H1 (cell line): ENCODE measurements around the gene TCF7L2. TPM values are rescaled to one million over a fixed set of nuclear protein-coding genes. Genes with fewer than 3 reads are reported as not detected.

ENCODE experiments used
- CTCF ChIA-PET: fragments of 300-600 bp; sonication (Branson Sonifier 250); formaldehyde crosslinking; loops from one replicate; lab custom pipeline; 2021; ENCODE audit not compliant: partially characterized antibody; lab: Charles Lee
- POLR2A ChIA-PET: fragments of 300-600 bp; sonication (Branson Sonifier 250); formaldehyde crosslinking; loops from one replicate; lab custom pipeline; 2021; ENCODE audit warnings: inconsistent platforms; ENCODE audit not compliant: partially characterized antibody; lab: Charles Lee
- DNase-seq, 2 experiments: peaks; one replicate each; pipeline versions ENCODE4 v3.0.0 to v3.0.0-alpha.2; 2010 to 2022; ENCODE audit warnings: low spot score in 2 of 2, low read depth in 1 of 2, mixed read lengths in 1 of 2
- FAIRE-seq: peaks from 2 replicates; lab custom pipeline; 2011; peaks lifted over from hg19 to GRCh38; lab: Jason Lieb, UNC
- H2AFZ ChIP-seq: 2 replicates; pipeline ENCODE4 v1.8.1; 2012; ENCODE audit warnings: low read length, inconsistent platforms
- H2AK5ac ChIP-seq: 2 replicates; pipeline ENCODE4 v1.6.1; 2013; ENCODE audit warnings: low read depth, low read length
- H2BK120ac ChIP-seq: replicated peaks from 2 replicates; pipeline ENCODE3; 2013; ENCODE audit warnings: low read depth, low read length, inconsistent platforms
- H2BK12ac ChIP-seq: 2 replicates; pipeline ENCODE4 v1.6.1; 2013; ENCODE audit warnings: low read depth, low read length
- H2BK15ac ChIP-seq: 2 replicates; pipeline ENCODE4 v1.6.1; 2013; ENCODE audit warnings: low read length
- H2BK20ac ChIP-seq: 2 replicates; pipeline ENCODE4 v1.6.1; 2013; ENCODE audit warnings: low read length
- H2BK5ac ChIP-seq: 2 replicates; pipeline ENCODE4 v1.6.1; 2013; ENCODE audit warnings: low read depth, low read length
- H3K14ac ChIP-seq: 2 replicates; pipeline ENCODE4 v1.6.1; 2013; ENCODE audit warnings: inconsistent platforms; ENCODE audit not compliant: insufficient read length
- H3K18ac ChIP-seq: 2 replicates; pipeline ENCODE4 v1.6.1; 2013; ENCODE audit warnings: low read length; ENCODE audit errors: extremely low read depth
- H3K23ac ChIP-seq: 2 replicates; pipeline ENCODE4 v1.6.1; 2013; ENCODE audit warnings: inconsistent platforms; ENCODE audit not compliant: insufficient read length
- H3K23me2 ChIP-seq: 2 replicates; pipeline ENCODE4 v1.6.1; 2013; ENCODE audit warnings: low read depth, low read length
- H3K27ac ChIP-seq: 2 replicates; pipeline ENCODE4 v1.6.1; 2011; ENCODE audit warnings: low read depth, low read length, inconsistent platforms
- H3K27me3 ChIP-seq, 4 experiments: replicated peaks in 1 of 4; 1 replicate in 1 of 4; 2 replicates in 3 of 4; pipeline versions ENCODE4 v1.6.1 to v1.8.1; 2011 to 2013; ENCODE audit warnings: low read length in 3 of 4, mild to moderate bottlenecking in 3 of 4, inconsistent platforms in 2 of 4, mixed read lengths in 2 of 4, moderate library complexity in 1 of 4; ENCODE audit not compliant: control insufficient read depth in 3 of 4, insufficient read depth in 3 of 4; ENCODE audit errors: extremely low read depth in 1 of 4
- H3K36me3 ChIP-seq, 4 experiments: 2 replicates each; pipeline versions ENCODE4 v1.6.1 to v1.8.1; 2011 to 2013; ENCODE audit warnings: mild to moderate bottlenecking in 4 of 4, low read length in 3 of 4, moderate library complexity in 2 of 4, control low read depth in 1 of 4, inconsistent platforms in 1 of 4; ENCODE audit not compliant: insufficient read depth in 4 of 4, control insufficient read depth in 2 of 4
- H3K4ac ChIP-seq: replicated peaks from 2 replicates; pipeline ENCODE3; 2013; ENCODE audit warnings: low read length, low read depth, mixed read lengths, inconsistent platforms; ENCODE audit not compliant: insufficient read length
- H3K4me1 ChIP-seq, 4 experiments: replicated peaks in 1 of 4; 1 replicate in 1 of 4; 2 replicates in 3 of 4; pipeline versions ENCODE4 v1.6.1 to v1.8.1; 2011 to 2013; ENCODE audit warnings: low read length in 3 of 4, inconsistent platforms in 2 of 4, mixed read lengths in 1 of 4; ENCODE audit not compliant: insufficient read depth in 4 of 4, control insufficient read depth in 3 of 4
- H3K4me2 ChIP-seq, 2 experiments: 2 replicates each; pipeline versions ENCODE4 v1.6.1 to v1.8.1; 2011 to 2013; ENCODE audit warnings: low read depth in 2 of 2, low read length in 2 of 2, control low read depth in 1 of 2, inconsistent platforms in 1 of 2, mild to moderate bottlenecking in 1 of 2; ENCODE audit not compliant: insufficient read depth in 1 of 2
- H3K4me3 ChIP-seq, 4 experiments: fragments of 200-600, 300-600 bp in 1 of 4; sonication (generic), shearing (Covaris generic), sonication (Bioruptor Twin) in 1 of 4; 2 replicates each; pipeline versions ENCODE4 v1.5.1 to v1.8.1; 2011 to 2016; ENCODE audit warnings: low read length in 4 of 4, low read depth in 3 of 4, control low read depth in 2 of 4, inconsistent platforms in 2 of 4, mild to moderate bottlenecking in 2 of 4, mixed read lengths in 1 of 4, moderate library complexity in 1 of 4; ENCODE audit not compliant: insufficient read depth in 2 of 4; ENCODE audit errors: extremely low read depth in 1 of 4
- H3K56ac ChIP-seq: replicated peaks from 2 replicates; pipeline ENCODE3; 2013; ENCODE audit warnings: low read depth, mild to moderate bottlenecking, mixed read lengths, low read length, inconsistent platforms; ENCODE audit not compliant: insufficient read length
- H3K79me1 ChIP-seq: 2 replicates; pipeline ENCODE4 v1.6.1; 2013; ENCODE audit warnings: low read depth, low read length, control low read depth
- H3K79me2 ChIP-seq, 2 experiments: 2 replicates each; pipeline versions ENCODE4 v1.6.1 to v1.8.1; 2012 to 2013; ENCODE audit warnings: low read length in 2 of 2, mild to moderate bottlenecking in 2 of 2, inconsistent platforms in 1 of 2; ENCODE audit not compliant: insufficient read depth in 2 of 2, control insufficient read depth in 1 of 2
- H3K9ac ChIP-seq, 4 experiments: replicated peaks in 1 of 4; 1 replicate in 1 of 4; 2 replicates in 3 of 4; pipeline versions ENCODE4 v1.6.1 to v1.8.1; 2011 to 2013; ENCODE audit warnings: low read depth in 3 of 4, low read length in 3 of 4, control low read depth in 2 of 4, mild to moderate bottlenecking in 2 of 4, moderate library complexity in 2 of 4, inconsistent platforms in 1 of 4; ENCODE audit errors: extremely low read depth in 1 of 4
- H3K9me3 ChIP-seq, 2 experiments: 2 replicates each; pipeline versions ENCODE4 v1.6.1 to v1.8.1; 2012 to 2013; ENCODE audit warnings: mild to moderate bottlenecking in 2 of 2, moderate library complexity in 2 of 2, control low read depth in 1 of 2, inconsistent platforms in 1 of 2, low read depth in 1 of 2, low read length in 1 of 2, mixed read lengths in 1 of 2; ENCODE audit not compliant: insufficient read depth in 2 of 2
- H4K20me1 ChIP-seq, 2 experiments: replicated peaks in 1 of 2; 2 replicates each; pipeline versions ENCODE3 to v1.8.1; 2011 to 2013; ENCODE audit warnings: inconsistent platforms in 2 of 2, low read length in 2 of 2, mild to moderate bottlenecking in 1 of 2; ENCODE audit not compliant: insufficient read depth in 2 of 2, control insufficient read depth in 1 of 2
- H4K5ac ChIP-seq: 2 replicates; pipeline ENCODE4 v1.6.1; 2013; ENCODE audit warnings: low read length, low read depth, mixed read lengths, inconsistent platforms; ENCODE audit not compliant: insufficient read length
- H4K8ac ChIP-seq: 2 replicates; pipeline ENCODE4 v1.8.0; 2013; ENCODE audit warnings: mild to moderate bottlenecking, moderate library complexity, low read length, inconsistent platforms; ENCODE audit not compliant: insufficient read depth; ENCODE audit errors: extremely low read depth
- H4K91ac ChIP-seq: replicated peaks from 2 replicates; pipeline ENCODE3; 2013; ENCODE audit warnings: low read length, mixed read lengths, inconsistent platforms; ENCODE audit not compliant: insufficient read length
- WGBS, 2 experiments: shearing (Covaris generic) in 1 of 2; methylation state at CpG; one replicate each; pipeline versions ENCODE4 v1.1.6 to v1.1.7; 2013 to 2015; ENCODE audit warnings: low lambda C conversion rate in 2 of 2, mixed read lengths in 2 of 2, inconsistent platforms in 1 of 2, low coverage in 1 of 2, missing lambda C conversion rate in 1 of 2; ENCODE audit not compliant: insufficient replicate concordance in 2 of 2, insufficient coverage in 1 of 2, insufficient read length in 1 of 2; ENCODE audit errors: extremely low coverage in 1 of 2, missing lambda C conversion rate in 1 of 2; 5-methylcytosine and 5-hydroxymethylcytosine counted together
- polyA plus RNA-seq, 7 experiments: library from polyadenylated mRNA; depleted of rRNA in 3 of 7; stranded (reverse) in 5 of 7; unstranded in 2 of 7; fragments of >200 nt in 5 of 7; fragments of 200-250 nt in 2 of 7; gene quantifications; 1 replicate in 5 of 7; 2 replicates in 1 of 7; 4 replicates in 1 of 7; pipeline versions ENCODE4 v1.2.1 to v1.2.3, GENCODE V29; 2011 to 2013; ENCODE audit warnings: missing spikeins in 2 of 7, mixed read lengths in 2 of 7
- total RNA-seq: library from RNA; stranded (reverse); fragmentation: NEBNext Ultra II Directional; extraction: Animal tissue kit (Norgen Biotek cat#: 25700); gene quantifications from 2 replicates; pipeline ENCODE4 v1.2.1, GENCODE V29; 2021

TCF7L2 gene
- total and polyA plus RNA-seq, 2 of the 8 experiments (the other 6 are each of a cell fraction or from before 2014, with no cell fraction given): 33.9 to 67.3 TPM

- 96% methylated on average over 4 of the region's 4 CpGs; no CpG with 5 or more reads in 1 of the 2 experiments for WGBS, 2 experiments
- no peak overlapping the region for H3K23ac ChIP-seq
- H4K91ac ChIP-seq: no peak overlapping the region
- no peaks in the 10 kb centered on the region; the same call in none of the 2 replicates for H3K23me2 ChIP-seq
- no peak overlapping the region for H3K56ac ChIP-seq
- peaks cover 1 to 20% of the 10 kb centered on the region in 2 experiments for H4K20me1 ChIP-seq
- no peaks in the 10 kb centered on the region for H3K9me3 ChIP-seq
- FAIRE-seq (no peak), DNase-seq (no peak)
- H3K4me2 ChIP-seq: no peak overlapping the region
- H3K79me1 ChIP-seq: peaks cover 18% of the 10 kb centered on the region; the same call in 1 of the 2 replicates
- H3K4ac ChIP-seq: peak overlapping the region; percentile 49
- no peak overlapping the region for H2AK5ac ChIP-seq
- no peak overlapping the region for H3K14ac ChIP-seq
- ChIA-PET CTCF (interaction anchor here (1.3 kb wide), 1 partner anchor 14 kb away, joined by 3 read pairs; no protein-coding TSS in a partner anchor), POLR2A (interaction anchor here (0.9 to 1.9 kb wide), 5 partner anchors 10 to 25 kb away, joined by 3 to 10 read pairs (median 4); partner anchors contain the start of gene TCF7L2)
- H4K5ac ChIP-seq: no peak overlapping the region
- peaks cover 0 to 57% (median 14%) of the 10 kb centered on the region in 4 experiments; a peak in 6 of 8 replicates for H3K36me3 ChIP-seq
- H2BK12ac ChIP-seq: no peak overlapping the region
- H2BK5ac ChIP-seq: no peak overlapping the region
- no peaks in the 10 kb centered on the region for H3K27me3 ChIP-seq
- H3K18ac ChIP-seq: no peak overlapping the region
- H3K79me2 ChIP-seq: peaks cover 49 to 94% of the 10 kb centered on the region in 2 experiments
- no peak overlapping the region for H3K4me3 ChIP-seq
- no peak overlapping the region for H3K9ac ChIP-seq
- no peak overlapping the region for H2AFZ ChIP-seq
- H2BK15ac ChIP-seq: no peak overlapping the region
- H3K4me1 ChIP-seq: peaks cover 16 to 47% (median 21%) of the 10 kb centered on the region in 4 experiments
- H2BK120ac ChIP-seq: no peak overlapping the region
- H4K8ac ChIP-seq: no peak overlapping the region
- H2BK20ac ChIP-seq: no peak overlapping the region
- H3K27ac ChIP-seq: no peak overlapping the region
Observed at GRCh38 chr10:112962343-112962742, 12.3 kb downstream of the TCF7L2 start.
